Upper lobe of right lung (tissue), 1 donor: Measurements from ENCODE around the gene KRTAP19-3. TPM values are rescaled to one million over a fixed set of nuclear protein-coding genes. Genes with fewer than 3 reads are reported as not detected.

Experiments
- ATAC-seq: fragments of 200-7000 bp; cut with Tn5 transposase; one replicate; pipeline ENCODE4 v1.9.1; 2020; ENCODE audit warnings: mild to moderate bottlenecking, moderate library complexity
- DNase-seq: peaks from one replicate; pipeline ENCODE4 v3.0.0-alpha.2; 2020
- H3K27ac ChIP-seq: fragments of 200-600 bp; one replicate; pipeline ENCODE4 v1.8.0; 2022
- H3K27me3 ChIP-seq: fragments of 200-600 bp; one replicate; pipeline ENCODE4 v1.8.0; 2022; ENCODE audit warnings: mild to moderate bottlenecking
- H3K36me3 ChIP-seq: fragments of 200-600 bp; one replicate; pipeline ENCODE4 v1.8.0; 2022
- H3K4me1 ChIP-seq: fragments of 200-600 bp; one replicate; pipeline ENCODE4 v1.8.0; 2022
- H3K4me3 ChIP-seq: fragments of 200-600 bp; one replicate; pipeline ENCODE4 v1.8.0; 2022; ENCODE audit warnings: mild to moderate bottlenecking
- H3K9me3 ChIP-seq: fragments of 200-600 bp; one replicate; pipeline ENCODE4 v1.8.0; 2022
- intact Hi-C: fragments of 100-400 bp; cut with DNase I; formaldehyde crosslinking; loops from one replicate; pipeline ENCODE4 v1.11.0; 2022
- total RNA-seq: library from RNA; stranded (reverse); fragmentation: NEBNext Ultra II Directional; extraction: Animal tissue kit (Norgen Biotek cat#: 25700); gene quantifications from one replicate; pipeline ENCODE4 v1.2.1, GENCODE V29; 2021
- TF ChIP-seq, protein P1 (sequence below): fragments of 200-600 bp; IDR thresholded peaks from one replicate; pipeline ENCODE4 v1.8.0; 2022; ENCODE audit warnings: antibody characterized with exemption
- donor health status: DM: no; HTN: yes; CAD: no; lungs with severe emphysema.

KRTAP19-3 gene
- total RNA-seq, 1 donor from 2014 or later: not detected

DNA sequence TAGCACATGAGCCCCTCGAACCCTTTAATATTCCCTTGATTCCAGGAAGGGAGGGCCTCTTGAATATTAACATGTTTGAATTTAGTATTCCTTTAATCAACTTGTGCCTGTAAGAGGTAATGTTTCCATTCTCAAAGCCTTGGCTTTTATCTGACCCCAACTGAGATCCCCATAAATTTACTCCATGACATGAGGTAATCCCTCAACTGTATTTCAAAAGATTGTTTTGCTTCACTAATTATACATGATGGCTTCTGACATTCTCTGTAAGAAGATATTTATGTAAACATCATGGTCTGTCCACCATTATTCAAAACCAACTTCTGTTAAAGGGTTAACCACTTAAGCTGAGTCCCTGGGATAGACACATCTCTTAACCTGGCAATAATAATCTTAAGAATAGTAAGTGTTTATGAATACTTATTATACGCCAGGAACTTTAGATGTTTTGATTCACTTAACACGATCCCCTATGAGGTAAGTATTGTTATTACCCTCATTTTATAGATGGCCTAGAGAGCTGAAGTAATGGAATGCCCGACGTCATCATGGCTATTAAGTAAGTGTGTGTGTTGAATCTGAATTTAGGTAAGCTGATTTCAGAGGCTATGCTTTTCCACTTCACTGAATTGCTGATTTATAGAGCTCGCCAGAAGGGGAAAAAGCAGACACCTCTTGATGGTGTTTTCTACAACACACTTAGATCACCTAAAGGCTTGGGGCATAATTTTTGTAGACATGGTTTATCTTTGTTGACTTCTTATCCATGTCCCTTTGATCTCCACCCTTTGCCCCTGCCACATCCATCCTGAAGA, 22.7 kb downstream of the KRTAP19-3 start:
- DNase-seq: no peak
- ATAC-seq: no peak

DNA sequence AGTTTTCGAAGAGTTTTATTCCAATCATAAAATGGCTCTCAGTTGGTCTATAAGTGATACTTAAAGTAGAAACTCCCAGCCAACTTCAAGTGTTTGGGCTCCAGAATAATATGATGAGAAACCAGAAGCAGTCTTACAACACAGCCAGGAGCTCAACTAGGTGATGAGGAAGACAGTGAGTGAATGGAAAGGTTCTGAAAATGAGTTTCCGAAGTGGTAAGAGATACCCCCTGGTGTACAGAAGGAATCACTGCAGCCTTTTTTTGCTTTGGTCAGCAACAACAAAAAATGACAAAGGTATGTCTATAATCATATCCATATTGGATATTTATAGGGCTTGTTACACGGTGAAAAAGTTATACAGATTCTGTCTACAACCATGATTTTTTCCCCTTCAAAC, 28.1 kb downstream of the KRTAP19-3 start:
- H3K4me3 ChIP-seq: no peak overlapping the region
- DNase-seq: no peak
- no peaks in the 10 kb centered on the region for H3K4me1 ChIP-seq
- intact Hi-C loops: no loop called here
- ATAC-seq: no peak
- TF ChIP-seq, protein P1, sequence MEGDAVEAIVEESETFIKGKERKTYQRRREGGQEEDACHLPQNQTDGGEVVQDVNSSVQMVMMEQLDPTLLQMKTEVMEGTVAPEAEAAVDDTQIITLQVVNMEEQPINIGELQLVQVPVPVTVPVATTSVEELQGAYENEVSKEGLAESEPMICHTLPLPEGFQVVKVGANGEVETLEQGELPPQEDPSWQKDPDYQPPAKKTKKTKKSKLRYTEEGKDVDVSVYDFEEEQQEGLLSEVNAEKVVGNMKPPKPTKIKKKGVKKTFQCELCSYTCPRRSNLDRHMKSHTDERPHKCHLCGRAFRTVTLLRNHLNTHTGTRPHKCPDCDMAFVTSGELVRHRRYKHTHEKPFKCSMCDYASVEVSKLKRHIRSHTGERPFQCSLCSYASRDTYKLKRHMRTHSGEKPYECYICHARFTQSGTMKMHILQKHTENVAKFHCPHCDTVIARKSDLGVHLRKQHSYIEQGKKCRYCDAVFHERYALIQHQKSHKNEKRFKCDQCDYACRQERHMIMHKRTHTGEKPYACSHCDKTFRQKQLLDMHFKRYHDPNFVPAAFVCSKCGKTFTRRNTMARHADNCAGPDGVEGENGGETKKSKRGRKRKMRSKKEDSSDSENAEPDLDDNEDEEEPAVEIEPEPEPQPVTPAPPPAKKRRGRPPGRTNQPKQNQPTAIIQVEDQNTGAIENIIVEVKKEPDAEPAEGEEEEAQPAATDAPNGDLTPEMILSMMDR: peak; percentile 16
- no peaks in the 10 kb centered on the region for H3K36me3 ChIP-seq
- H3K9me3 ChIP-seq: no peaks in the 10 kb centered on the region
- H3K27me3 ChIP-seq: no peaks in the 10 kb centered on the region
- no peak overlapping the region for H3K27ac ChIP-seq

More for the DNA sequence above, 22.7 kb downstream of the KRTAP19-3 start:
- no peaks in the 10 kb centered on the region for H3K36me3 ChIP-seq
- no peak overlapping the region for H3K27ac ChIP-seq
- H3K27me3 ChIP-seq: no peaks in the 10 kb centered on the region
- H3K9me3 ChIP-seq: no peaks in the 10 kb centered on the region
- H3K4me1 ChIP-seq: no peaks in the 10 kb centered on the region
- intact Hi-C loops: no loop called here
- TF ChIP-seq, protein P1: no peak
- H3K4me3 ChIP-seq: no peak overlapping the region

DNA sequence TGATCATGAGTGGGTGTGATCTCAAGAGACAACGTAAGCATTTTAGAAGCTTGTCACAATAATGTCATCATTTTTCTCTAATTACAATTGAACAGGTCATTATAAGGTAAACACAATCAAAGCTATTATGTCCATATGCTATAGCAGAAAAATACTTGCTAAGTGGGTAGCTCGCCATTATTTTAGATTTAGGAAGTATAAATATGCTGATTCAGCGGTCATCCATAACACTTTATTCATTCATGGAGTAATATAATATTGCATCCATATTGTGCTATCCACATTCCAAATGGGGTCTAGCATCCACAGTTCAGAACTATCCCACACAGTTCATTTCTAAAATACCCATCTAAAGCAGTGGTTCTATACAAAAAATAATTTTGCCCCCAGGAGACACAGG, 43.3 kb downstream of the KRTAP19-3 start:
- no peaks in the 10 kb centered on the region for H3K27me3 ChIP-seq
- H3K4me3 ChIP-seq: no peak overlapping the region
- H3K9me3 ChIP-seq: no peaks in the 10 kb centered on the region
- ATAC-seq (no peak), DNase-seq (no peak)
- H3K36me3 ChIP-seq: no peaks in the 10 kb centered on the region
- no peak overlapping the region for H3K27ac ChIP-seq
- TF ChIP-seq, protein P1: no peak
- H3K4me1 ChIP-seq: no peaks in the 10 kb centered on the region
- intact Hi-C loops: no loop called here

DNA sequence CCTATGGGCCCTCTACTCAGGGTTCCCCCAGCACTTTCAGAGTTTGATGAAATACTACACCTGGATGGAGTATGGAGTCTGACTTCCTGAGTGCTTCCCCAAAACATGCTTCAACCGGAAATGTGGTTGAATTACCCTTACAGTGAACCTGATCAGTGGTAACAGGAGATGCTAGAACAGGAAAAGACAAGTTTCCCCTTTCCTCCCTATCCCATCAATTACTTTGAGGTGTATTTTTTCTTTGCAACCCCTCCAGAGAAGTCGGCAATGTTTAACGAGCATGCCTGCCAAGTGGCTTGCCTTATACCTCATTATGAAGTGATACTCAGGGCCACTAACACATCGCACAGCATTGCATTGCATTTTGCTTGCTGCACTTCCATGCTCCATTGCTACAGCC, 44.8 kb downstream of the KRTAP19-3 start:
- Histone ChIP-seq H3K4me3 (no peak overlapping the region), H3K27me3 (no peaks in the 10 kb centered on the region), H3K36me3 (no peaks in the 10 kb centered on the region), H3K9me3 (no peaks in the 10 kb centered on the region), H3K4me1 (no peaks in the 10 kb centered on the region), H3K27ac (no peak overlapping the region)
- DNase-seq: no peak
- intact Hi-C loops: no loop called here
- TF ChIP-seq, protein P1: no peak
- ATAC-seq: no peak

DNA sequence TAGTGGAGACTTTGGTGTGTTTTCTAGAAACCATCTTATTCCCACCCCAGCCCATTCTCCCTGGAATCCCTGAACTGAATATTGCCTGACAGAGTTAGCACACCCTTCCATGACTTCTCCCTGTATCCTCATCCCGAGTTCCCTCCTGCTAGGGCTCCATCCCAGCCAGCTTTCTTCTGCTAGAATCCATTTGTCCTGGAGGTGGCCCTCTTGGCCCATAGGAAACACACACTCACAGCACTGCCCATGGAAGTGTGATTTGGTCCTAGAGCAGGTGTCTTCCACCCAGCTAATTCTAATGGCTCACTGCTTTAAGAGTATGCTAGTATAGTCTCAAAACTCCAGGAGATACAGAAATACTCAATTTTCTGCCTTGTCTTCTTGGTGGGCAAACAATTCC, 47.6 kb downstream of the KRTAP19-3 start:
- ATAC-seq: no peak
- intact Hi-C loops: no loop called here
- H3K27me3 ChIP-seq: no peaks in the 10 kb centered on the region

More for the DNA sequence above, 47.6 kb downstream of the KRTAP19-3 start:
- Histone ChIP-seq H3K4me3 (no peak overlapping the region), H3K4me1 (no peaks in the 10 kb centered on the region), H3K27ac (no peak overlapping the region), H3K9me3 (no peaks in the 10 kb centered on the region), H3K36me3 (no peaks in the 10 kb centered on the region)
- TF ChIP-seq, protein P1: no peak
- no peak for DNase-seq
